Measurements from ENCODE around the gene NKAIN2.

NKAIN2 gene

DNA sequence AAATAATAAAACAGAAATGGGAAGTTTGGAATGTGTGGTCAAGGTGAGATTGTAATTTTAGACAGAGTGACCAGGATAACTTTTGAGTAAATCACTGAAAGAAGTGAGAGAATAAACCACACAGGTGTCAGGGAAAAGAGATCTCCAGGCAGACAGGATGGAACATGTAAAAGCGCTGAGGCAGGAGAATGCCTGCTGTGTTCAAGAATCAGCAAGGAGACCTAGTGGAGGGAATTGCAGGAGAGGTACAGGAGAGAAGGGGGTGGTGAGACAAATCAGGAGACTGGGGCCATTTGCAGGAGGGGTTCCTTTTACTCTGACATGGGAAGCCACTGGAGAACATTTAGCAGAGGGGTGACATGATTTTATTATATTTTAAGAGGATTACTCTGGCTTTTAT lies 456.7 kb downstream of the NKAIN2 start:
- TF ChIP-seq, protein P1, sequence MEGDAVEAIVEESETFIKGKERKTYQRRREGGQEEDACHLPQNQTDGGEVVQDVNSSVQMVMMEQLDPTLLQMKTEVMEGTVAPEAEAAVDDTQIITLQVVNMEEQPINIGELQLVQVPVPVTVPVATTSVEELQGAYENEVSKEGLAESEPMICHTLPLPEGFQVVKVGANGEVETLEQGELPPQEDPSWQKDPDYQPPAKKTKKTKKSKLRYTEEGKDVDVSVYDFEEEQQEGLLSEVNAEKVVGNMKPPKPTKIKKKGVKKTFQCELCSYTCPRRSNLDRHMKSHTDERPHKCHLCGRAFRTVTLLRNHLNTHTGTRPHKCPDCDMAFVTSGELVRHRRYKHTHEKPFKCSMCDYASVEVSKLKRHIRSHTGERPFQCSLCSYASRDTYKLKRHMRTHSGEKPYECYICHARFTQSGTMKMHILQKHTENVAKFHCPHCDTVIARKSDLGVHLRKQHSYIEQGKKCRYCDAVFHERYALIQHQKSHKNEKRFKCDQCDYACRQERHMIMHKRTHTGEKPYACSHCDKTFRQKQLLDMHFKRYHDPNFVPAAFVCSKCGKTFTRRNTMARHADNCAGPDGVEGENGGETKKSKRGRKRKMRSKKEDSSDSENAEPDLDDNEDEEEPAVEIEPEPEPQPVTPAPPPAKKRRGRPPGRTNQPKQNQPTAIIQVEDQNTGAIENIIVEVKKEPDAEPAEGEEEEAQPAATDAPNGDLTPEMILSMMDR (IDR thresholded peaks at IDR 0.05; ENCODE audit: low read depth, low read length, missing control alignments) = no peak
- H3K4me3 ChIP-seq (ENCODE audit: low read depth, low read length) = no peak overlapping the region
- no peak for DNase-seq (ENCODE audit: low read depth)

DNA sequence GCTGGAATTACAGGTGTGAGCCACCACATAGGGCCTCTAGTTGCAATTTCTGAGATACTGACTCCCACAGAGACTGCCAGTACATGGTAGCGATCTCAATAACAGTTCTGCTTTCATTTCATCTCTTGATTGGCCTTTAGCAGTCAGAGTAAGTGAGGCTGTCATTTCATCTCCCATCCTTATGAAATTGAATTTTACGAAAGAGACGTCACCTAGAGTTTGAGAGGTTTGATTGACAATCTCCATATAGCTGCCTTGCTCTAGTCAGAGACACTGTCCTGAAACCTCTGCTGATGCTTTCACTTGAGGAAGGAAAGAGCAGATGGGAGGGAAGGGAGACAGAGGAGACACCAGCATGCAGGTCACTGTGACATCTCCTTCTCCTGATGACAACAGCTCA lies 466.1 kb downstream of the NKAIN2 start:
- TF ChIP-seq, protein P1 (IDR thresholded peaks at IDR 0.05; ENCODE audit: low read depth, low read length, missing control alignments) = no peak
- no peak for DNase-seq (ENCODE audit: low read depth)
- H3K4me3 ChIP-seq (ENCODE audit: low read depth, low read length) = no peak overlapping the region

DNA sequence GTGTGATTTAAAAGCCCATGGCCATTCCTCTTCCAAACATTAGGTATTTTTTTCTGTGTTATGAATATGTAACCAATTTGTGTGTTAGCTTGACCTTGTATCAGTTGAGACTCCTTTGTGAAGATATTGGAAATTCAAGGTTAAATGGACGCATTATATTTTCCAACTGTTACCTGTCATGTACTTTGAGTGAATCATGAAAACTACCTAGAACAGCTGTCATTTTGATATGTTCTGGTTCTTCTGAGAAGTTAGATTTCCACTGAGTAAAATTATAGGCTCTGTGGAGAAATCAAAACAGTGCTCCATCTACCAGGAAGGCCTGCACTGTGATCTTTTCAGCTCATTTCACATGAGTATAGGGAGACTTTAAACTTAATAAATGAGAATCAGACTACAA lies 470.0 kb downstream of the NKAIN2 start:
- no peak for DNase-seq (ENCODE audit: low read depth)
- TF ChIP-seq, protein P1 (IDR thresholded peaks at IDR 0.05; ENCODE audit: low read depth, low read length, missing control alignments) = no peak
- H3K4me3 ChIP-seq (ENCODE audit: low read depth, low read length) = no peak overlapping the region

DNA sequence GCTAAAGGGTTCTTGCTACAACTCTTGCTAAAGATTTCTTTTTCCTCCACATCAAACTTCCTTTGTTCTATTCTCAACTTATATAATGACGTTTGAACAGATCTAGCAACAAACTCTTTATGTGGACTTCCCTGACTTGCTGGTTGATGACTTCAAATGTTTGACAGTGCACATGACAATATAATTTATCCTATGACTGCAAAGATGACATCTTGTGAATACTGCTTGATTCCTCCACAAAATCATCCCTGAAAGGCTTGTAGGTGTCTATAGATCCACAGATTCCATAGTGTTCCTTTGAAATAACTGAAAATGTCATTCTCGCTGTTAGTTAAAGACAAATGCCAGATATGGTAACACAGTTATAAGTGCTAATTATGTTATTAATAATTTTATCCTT lies 478.9 kb downstream of the NKAIN2 start:
- TF ChIP-seq, protein P1 (IDR thresholded peaks at IDR 0.05; ENCODE audit: low read depth, low read length, missing control alignments) = no peak
- DNase-seq (ENCODE audit: low read depth) = no peak
- H3K4me3 ChIP-seq (ENCODE audit: low read depth, low read length) = no peak overlapping the region

DNA sequence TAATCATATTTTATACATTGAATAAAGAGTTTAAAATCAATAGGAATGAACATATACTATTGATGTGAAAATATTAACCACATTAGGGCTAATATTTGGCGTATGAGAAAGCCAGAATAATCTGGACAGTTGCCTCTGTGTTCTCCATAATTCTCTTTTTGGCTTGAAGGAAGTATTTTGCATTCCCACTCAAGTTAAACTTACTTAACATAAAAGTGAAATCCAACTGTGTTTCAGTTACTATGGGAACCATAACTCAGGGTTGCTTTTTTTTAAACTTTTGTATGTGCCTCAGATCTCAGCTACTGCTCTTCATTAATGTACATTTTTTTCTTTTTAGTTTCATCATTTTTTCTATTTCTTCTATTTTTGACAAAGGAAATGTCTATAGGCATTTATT lies 479.8 kb downstream of the NKAIN2 start:
- no peak overlapping the region for H3K4me3 ChIP-seq (ENCODE audit: low read depth, low read length)
- no peak for DNase-seq (ENCODE audit: low read depth)
- TF ChIP-seq, protein P1 (IDR thresholded peaks at IDR 0.05; ENCODE audit: low read depth, low read length, missing control alignments) = no peak

DNA sequence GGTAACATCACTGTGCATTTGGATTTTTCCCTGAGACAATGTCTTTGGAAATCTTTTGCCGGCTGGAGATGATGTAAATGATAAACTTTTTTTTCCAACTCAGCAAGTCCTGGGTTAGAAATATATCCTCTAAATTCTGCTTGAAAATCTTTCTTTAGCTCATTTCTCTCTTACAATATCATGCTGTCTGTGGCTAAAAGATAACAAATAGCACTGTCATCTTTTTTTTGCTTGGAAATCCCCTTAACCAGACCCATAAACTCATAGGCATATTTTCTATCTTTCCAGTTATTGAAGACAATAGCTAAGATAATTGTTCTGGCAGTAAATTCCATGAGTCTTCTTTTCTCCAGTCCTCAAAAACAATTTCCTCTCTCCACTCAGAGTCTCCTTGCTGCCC lies 481.5 kb downstream of the NKAIN2 start:
- no peak for DNase-seq (ENCODE audit: low read depth)
- TF ChIP-seq, protein P1 (IDR thresholded peaks at IDR 0.05; ENCODE audit: low read depth, low read length, missing control alignments) = no peak
- H3K4me3 ChIP-seq (ENCODE audit: low read depth, low read length) = no peak overlapping the region

DNA sequence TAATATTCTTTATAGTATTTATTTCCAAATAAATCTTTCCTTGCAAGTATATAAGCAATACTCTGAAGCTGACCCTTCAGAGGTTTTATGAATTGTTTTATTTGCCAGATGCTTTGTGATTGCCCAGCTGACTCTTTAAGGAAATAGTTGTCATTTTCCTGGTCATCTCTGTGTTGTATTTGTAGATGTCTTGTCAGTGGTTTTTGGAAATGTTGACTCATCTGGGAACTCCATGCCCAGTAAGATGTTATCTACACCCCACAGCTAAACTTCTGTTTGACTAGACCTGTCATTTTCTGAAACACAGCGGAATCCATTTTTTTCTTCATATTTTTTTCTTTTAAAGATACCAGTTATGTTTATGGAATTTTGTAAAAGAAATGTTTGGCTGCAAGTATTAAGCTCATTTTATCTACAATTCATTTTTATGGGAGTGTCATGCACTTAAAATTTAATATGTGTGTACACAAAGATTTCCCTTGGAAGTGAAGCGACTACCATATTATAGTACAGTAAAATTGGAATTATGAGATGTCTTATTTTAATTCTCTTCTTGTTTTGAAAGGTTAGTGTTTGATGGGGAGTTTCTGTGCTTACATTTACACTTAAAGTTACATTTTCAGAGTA lies 491.0 kb downstream of the NKAIN2 start:
- no peak overlapping the region for H3K4me3 ChIP-seq (ENCODE audit: low read depth, low read length)
- DNase-seq (ENCODE audit: low read depth) = no peak
- TF ChIP-seq, protein P1 (IDR thresholded peaks at IDR 0.05; ENCODE audit: low read depth, low read length, missing control alignments) = no peak
